Left lung (tissue), 10 donors: Measurements from ENCODE around the gene MN1. TPM values are rescaled to one million over a fixed set of nuclear protein-coding genes. Genes with fewer than 3 reads are reported as not detected.

Experiments used
- ATAC-seq: fragments of 200-7000 bp; cut with Tn5 transposase; one replicate; pipeline ENCODE4 v1.9.1; 2020; ENCODE audit warnings: moderate library complexity
- DNase-seq, 4 donors: peaks; one replicate each; pipeline ENCODE4 v3.0.0-alpha.2; 2013 to 2020
- H3K27ac ChIP-seq, 2 donors: fragments of 200-600 bp; sonication (generic) in 1 of 2; one replicate each; pipeline versions ENCODE4 v1.5.0 to v1.8.0; 2020 to 2021
- H3K27me3 ChIP-seq, 2 donors: fragments of 200-600 bp; sonication (generic) in 1 of 2; one replicate each; pipeline versions ENCODE4 v1.5.0 to v1.8.0; 2020 to 2021
- H3K36me3 ChIP-seq, 2 donors: fragments of 200-600 bp; sonication (generic) in 1 of 2; one replicate each; pipeline versions ENCODE4 v1.5.0 to v1.8.0; 2020 to 2021
- H3K4me1 ChIP-seq, 2 donors: fragments of 200-600 bp; one replicate each; pipeline ENCODE4 v1.8.0; 2021
- H3K4me3 ChIP-seq, 2 donors: fragments of 200-600 bp; sonication (generic) in 1 of 2; one replicate each; pipeline versions ENCODE4 v1.5.0 to v1.8.0; 2020 to 2021; ENCODE audit warnings: mild to moderate bottlenecking in 1 of 2
- H3K9me3 ChIP-seq, 2 donors: fragments of 200-600 bp; sonication (generic) in 1 of 2; one replicate each; pipeline versions ENCODE4 v1.5.0 to v1.8.0; 2020 to 2021
- CTCF ChIP-seq, 2 donors: fragments of 200-600 bp; sonication (generic) in 1 of 2; IDR thresholded peaks; one replicate each; pipeline versions ENCODE4 v1.5.0 to v1.8.0; 2021; ENCODE audit warnings: antibody characterized with exemption in 2 of 2
- intact Hi-C, 2 donors: fragments of 100-400 bp; cut with DNase I; formaldehyde crosslinking; loops; one replicate each; pipeline versions ENCODE4 v1.11.2 to v1.14.2; 2022
- polyA plus RNA-seq, 6 donors: library from polyadenylated mRNA; unstranded; fragments of 120-200 nt; gene quantifications; one replicate each; pipeline ENCODE4 v1.2.1, GENCODE V29; 2013; ENCODE audit not compliant: insufficient read length in 6 of 6
- total RNA-seq, 2 donors: library from RNA; stranded (reverse); fragmentation: NEBNext Ultra II Directional; extraction: Animal tissue kit (Norgen Biotek cat#: 25700); gene quantifications; one replicate each; pipeline ENCODE4 v1.2.1, GENCODE V29; 2021
- donor health status: DM: no; HTN: yes; CAD: no.
- donor health status: DM: no; HTN: no; CAD: no.

The MN1 gene
- total and polyA plus RNA-seq, 8 donors, result 1.9 to 7.4 (median 3.3) TPM

DNA sequence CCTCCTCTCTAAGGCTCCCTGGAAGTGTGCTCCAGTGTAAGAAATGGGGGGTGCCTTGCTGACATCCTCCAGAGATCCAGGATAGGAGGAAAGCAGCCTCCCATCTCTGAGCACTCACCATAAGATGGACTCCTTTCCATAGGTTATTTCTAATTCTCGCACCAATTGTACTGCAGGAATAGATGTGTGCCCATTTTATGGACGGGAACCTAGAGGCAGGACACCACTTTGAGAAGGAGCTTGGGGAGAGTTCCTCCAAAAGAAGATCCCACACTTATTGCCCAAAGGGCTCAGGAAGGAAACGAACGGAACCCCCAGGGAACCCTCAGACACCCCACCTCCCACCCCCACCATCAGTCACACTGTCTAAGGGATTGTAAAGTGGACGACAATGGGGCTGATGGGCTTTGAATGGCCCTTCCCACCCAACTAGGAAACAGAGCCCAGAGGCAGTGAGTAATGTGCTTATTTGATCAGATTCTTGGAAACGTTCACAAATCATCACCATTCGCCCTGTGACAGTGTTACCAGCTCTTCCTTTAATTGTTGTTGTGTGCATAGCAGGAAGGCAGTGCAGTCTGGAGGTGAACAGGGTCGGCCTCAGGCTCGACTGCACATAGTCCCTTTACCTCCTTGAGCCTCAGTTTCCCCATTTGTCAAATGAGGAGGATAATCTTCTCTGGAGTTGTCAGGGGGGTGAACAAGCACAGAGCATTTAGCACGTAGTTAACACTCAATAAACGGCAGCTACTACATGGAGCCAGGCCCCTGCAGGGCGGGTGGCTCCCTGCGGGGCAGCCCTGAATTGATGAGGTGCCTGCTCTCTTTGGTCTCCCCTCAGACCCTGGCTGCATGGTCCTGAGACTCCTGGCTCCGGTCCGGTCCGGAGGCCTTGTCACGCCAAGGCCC, 8.4 kb upstream of the MN1 start:
- no peak overlapping the region for H3K27ac ChIP-seq

GRCh38 chr22:27809226-27809603, 7.7 kb upstream of the MN1 start:
- Histone ChIP-seq H3K27ac (no peak overlapping the region), H3K27me3 (peaks cover 0 to 10% of the 10 kb centered on the region in 2 donors), H3K4me3 (no peak overlapping the region), H3K36me3 (no peaks in the 10 kb centered on the region), H3K4me1 (peaks cover 7% of the 10 kb centered on the region in 2 donors), H3K9me3 (no peaks in the 10 kb centered on the region)
- TF ChIP-seq CTCF (IDR thresholded peaks at IDR 0.05), result no peak
- intact Hi-C loops, result loop anchor here in 1 of 2 donors (10.0 kb wide), 1 partner anchor 404 kb away; no protein-coding TSS in a partner anchor
- no peak for ATAC-seq
- no peak for DNase-seq

More for the DNA sequence above, 8.4 kb upstream of the MN1 start:
- no peaks in the 10 kb centered on the region for H3K9me3 ChIP-seq
- H3K4me1 ChIP-seq, result peaks cover 7% of the 10 kb centered on the region in 2 donors
- DNase-seq (no peak), ATAC-seq (peak; percentile 5)
- H3K4me3 ChIP-seq, result no peak overlapping the region
- H3K36me3 ChIP-seq, result no peaks in the 10 kb centered on the region
- TF ChIP-seq CTCF (IDR thresholded peaks at IDR 0.05), result no peak
- peaks cover 0 to 3% of the 10 kb centered on the region in 2 donors for H3K27me3 ChIP-seq
- intact Hi-C loops, result loop anchor here in 1 of 2 donors (10.0 kb wide), 1 partner anchor 405 kb away; no protein-coding TSS in a partner anchor

DNA sequence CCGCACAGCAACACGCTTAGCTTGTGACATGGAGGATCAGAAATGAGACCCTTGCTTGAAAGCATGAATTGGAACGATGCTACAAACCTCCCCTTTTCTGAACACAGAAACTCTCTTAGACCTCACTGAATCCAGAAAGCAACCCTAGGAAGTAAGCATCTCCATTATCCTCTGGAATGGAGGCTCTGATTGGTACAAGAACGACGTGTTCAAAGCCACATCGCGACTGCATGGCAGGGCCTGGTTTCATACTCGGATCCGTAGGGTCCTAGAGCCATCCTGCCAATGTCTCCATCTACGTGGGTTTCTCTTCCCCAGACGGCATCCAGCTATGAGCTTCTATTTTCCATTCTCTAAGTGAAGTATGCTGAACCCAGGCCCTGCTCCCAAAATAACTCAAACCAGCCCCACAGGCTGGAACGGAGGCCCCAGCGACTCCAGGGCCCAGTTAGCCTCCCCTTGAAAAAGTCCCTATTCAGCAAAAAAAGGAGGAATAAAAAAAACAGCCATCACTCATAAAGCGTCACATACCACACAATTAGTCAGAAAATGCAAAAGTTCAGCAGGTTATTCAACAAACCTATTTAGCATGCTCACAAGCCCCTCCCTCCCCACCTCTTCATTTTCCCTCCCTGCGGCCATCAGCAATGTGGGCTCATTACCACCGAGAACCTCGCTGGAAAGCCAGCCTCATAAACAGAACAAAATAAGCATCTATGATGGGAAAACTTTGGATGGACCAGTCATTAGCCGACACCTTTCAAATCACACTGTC, 7.1 kb upstream of the MN1 start:
- Histone ChIP-seq H3K9me3 (no peaks in the 10 kb centered on the region), H3K27ac (no peak overlapping the region), H3K4me1 (peaks cover 7% of the 10 kb centered on the region in 2 donors), H3K4me3 (no peak overlapping the region), H3K27me3 (peaks cover 0 to 16% of the 10 kb centered on the region in 2 donors), H3K36me3 (no peaks in the 10 kb centered on the region)
- intact Hi-C loops, result loop anchor here in 1 of 2 donors (10.0 kb wide), 1 partner anchor 404 kb away; no protein-coding TSS in a partner anchor
- no peak for ATAC-seq
- TF ChIP-seq CTCF (IDR thresholded peaks at IDR 0.05), result no peak
- DNase-seq, result no peak

GRCh38 chr22:27805841-27806240, 4.3 kb upstream of the MN1 start:
- Histone ChIP-seq H3K4me3 (no peak overlapping the region), H3K4me1 (peaks cover 7 to 20% of the 10 kb centered on the region in 2 donors), H3K36me3 (no peaks in the 10 kb centered on the region), H3K27me3 (peaks cover 0 to 44% of the 10 kb centered on the region in 2 donors), H3K27ac (no peak overlapping the region), H3K9me3 (no peaks in the 10 kb centered on the region)
- no peak for TF ChIP-seq CTCF (IDR thresholded peaks at IDR 0.05)
- intact Hi-C loops, result loop anchor here in 1 of 2 donors (10.0 kb wide), 1 partner anchor 401 kb away; no protein-coding TSS in a partner anchor
- ATAC-seq (no peak), DNase-seq (no peak)
